Measurements from ENCODE around the gene BANP. TPM values are rescaled to one million over a fixed set of nuclear protein-coding genes. Genes with fewer than 3 reads are reported as not detected.
"Not testable (repeated sequence)": the region's sequence is repeated elsewhere in the genome, so short reads cannot be mapped to it uniquely, and the experiment has no call there.

The BANP gene
- total RNA-seq, 1 experiment from 2014 or later: 24.2 TPM

- intact Hi-C loops (cut with micrococcal nuclease): no loop called here
- H3K27me3 ChIP-seq (ENCODE audit: low read length): no peaks in the 10 kb centered on the region
- no TSS peak for BruUV-seq (replicated peaks)
- no peaks in the 10 kb centered on the region for H3K9me3 ChIP-seq (ENCODE audit: low read length)
- H3F3A ChIP-seq (ENCODE audit: low read length, unreplicated experiment): peaks cover 3% of the 10 kb centered on the region
- no peaks in the 10 kb centered on the region for H3K79me2 ChIP-seq (ENCODE audit: low read length)
- ChIA-PET POLR2A (ENCODE audit: unreplicated experiment) (no interaction called here), CTCF (no interaction called here)
- no peak for ATAC-seq
- H3K4me3 ChIP-seq (ENCODE audit: low read length): no peak overlapping the region
- no peak overlapping the region for H2AFZ ChIP-seq (ENCODE audit: low read length)
- H3K9me2 ChIP-seq (replicated peaks; ENCODE audit: low read length): no peaks in the 10 kb centered on the region
- H3K36me3 ChIP-seq (ENCODE audit: low read depth, low read length): no peaks in the 10 kb centered on the region
- peaks cover 14% of the 10 kb centered on the region for H3K4me1 ChIP-seq (ENCODE audit: insufficient read depth, low read length)
- no peak for TF ChIP-seq EZH2phosphoT487 (IDR thresholded peaks at IDR 0.05; ENCODE audit: borderline replicate concordance, low read length)
- TF ChIP-seq CTCF (conservative IDR thresholded peaks at IDR 0.05; ENCODE audit: low read depth, low read length): no peak
- TF ChIP-seq EZH2 (IDR thresholded peaks at IDR 0.05; ENCODE audit: low read length, unreplicated experiment): no peak
- no peak overlapping the region for H3K9ac ChIP-seq (ENCODE audit: low read length)
- H3K27ac ChIP-seq (ENCODE audit: low read length): no peak overlapping the region
- H4K20me1 ChIP-seq (ENCODE audit: low read length): no peaks in the 10 kb centered on the region
- no peak for DNase-seq
- no peak overlapping the region for H3K4me2 ChIP-seq (ENCODE audit: low read length)
These were observed 169.6 kb downstream of the BANP start for GRCh38 chr16:88120812-88121211.

- H3K27me3 ChIP-seq (ENCODE audit: low read length); H3K9me3 ChIP-seq (ENCODE audit: low read length); intact Hi-C loops (cut with micrococcal nuclease); H3K36me3 ChIP-seq (ENCODE audit: low read depth, low read length); H3K79me2 ChIP-seq (ENCODE audit: low read length); H3K4me2 ChIP-seq (ENCODE audit: low read length); H3K9ac ChIP-seq (ENCODE audit: low read length); H4K20me1 ChIP-seq (ENCODE audit: low read length); POLR2A ChIA-PET (ENCODE audit: unreplicated experiment); ATAC-seq; H2AFZ ChIP-seq (ENCODE audit: low read length); H3K9me2 ChIP-seq (replicated peaks; ENCODE audit: low read length); H3F3A ChIP-seq (ENCODE audit: low read length, unreplicated experiment); CTCF ChIA-PET; H3K27ac ChIP-seq (ENCODE audit: low read length); BruUV-seq (replicated peaks); DNase-seq; H3K4me3 ChIP-seq (ENCODE audit: low read length): not testable (repeated sequence)
- peaks cover 14% of the 10 kb centered on the region for H3K4me1 ChIP-seq (ENCODE audit: insufficient read depth, low read length)
These were observed 170.2 kb downstream of the BANP start for GRCh38 chr16:88121391-88121790.

GRCh38 chr16:88121886-88122580, 170.8 kb downstream of the BANP start:
- Histone ChIP-seq H3K4me1 (ENCODE audit: insufficient read depth, low read length) (peaks cover 14% of the 10 kb centered on the region), H3K27ac (ENCODE audit: low read length) (no peak overlapping the region), H4K20me1 (ENCODE audit: low read length) (no peaks in the 10 kb centered on the region), H3K4me3 (ENCODE audit: low read length) (no peak overlapping the region), H3K79me2 (ENCODE audit: low read length) (no peaks in the 10 kb centered on the region), H3K9me3 (ENCODE audit: low read length) (no peaks in the 10 kb centered on the region), H3K4me2 (ENCODE audit: low read length) (no peak overlapping the region), H3K9me2 (replicated peaks; ENCODE audit: low read length) (no peaks in the 10 kb centered on the region), H3K9ac (ENCODE audit: low read length) (no peak overlapping the region), H3K36me3 (ENCODE audit: low read depth, low read length) (no peaks in the 10 kb centered on the region), H2AFZ (ENCODE audit: low read length) (no peak overlapping the region), H3K27me3 (ENCODE audit: low read length) (no peaks in the 10 kb centered on the region), H3F3A (ENCODE audit: low read length, unreplicated experiment) (peaks cover 3% of the 10 kb centered on the region)
- POLR2A ChIA-PET (ENCODE audit: unreplicated experiment): no interaction called here
- no TSS peak for BruUV-seq (replicated peaks)
- CTCF ChIA-PET: no interaction called here
- DNase-seq (no peak), ATAC-seq (no peak)
- TF ChIP-seq CTCF (conservative IDR thresholded peaks at IDR 0.05; ENCODE audit: low read depth, low read length): no peak
- no peak for TF ChIP-seq EZH2 (IDR thresholded peaks at IDR 0.05; ENCODE audit: low read length, unreplicated experiment)
- no peak for TF ChIP-seq EZH2phosphoT487 (IDR thresholded peaks at IDR 0.05; ENCODE audit: borderline replicate concordance, low read length)
- intact Hi-C loops (cut with micrococcal nuclease): no loop called here

Other genes starting within 250 kb of the BANP start
- 36.3 and 68.2 TPM in 2 replicates for gene KLHDC4, start 185.4 kb upstream of the BANP start, total RNA-seq (2014; rRNA removed)
- 93.2 and 118 TPM in 2 replicates for gene SLC7A5, start 81.9 kb upstream of the BANP start, total RNA-seq (2014; rRNA removed)
- gene CA5A, start 14.9 kb upstream of the BANP start, total RNA-seq (2014; rRNA removed): not detected in 2 replicates

Data from PC-3 (cell line).